Measurements from ENCODE around the gene PARD3B.

PARD3B gene

GRCh38 chr2:204770735-204771134, 225.5 kb downstream of the PARD3B start:
- no peak overlapping the region for H3K4me3 ChIP-seq (replicated peaks; ENCODE audit: insufficient read depth, low read length)
- H3K27me3 ChIP-seq (ENCODE audit: insufficient read depth, poor library complexity, severe bottlenecking): no peaks in the 10 kb centered on the region
- H3K27ac ChIP-seq (replicated peaks): no peak overlapping the region
- TF ChIP-seq GABPA (IDR thresholded peaks at IDR 0.05; ENCODE audit: low read depth) (no peak), SPI1 (IDR thresholded peaks at IDR 0.05; ENCODE audit: borderline replicate concordance, low read depth) (no peak), REST (IDR thresholded peaks at IDR 0.05; ENCODE audit: insufficient replicate concordance, low read depth) (no peak), CTCF (IDR thresholded peaks at IDR 0.05; ENCODE audit: insufficient read depth, low read length) (no peak)
- no peak for DNase-seq (ENCODE audit: low read depth in 1 of 2, low spot score in 1 of 2)

- DNase-seq (ENCODE audit: low read depth in 1 of 2, low spot score in 1 of 2): no peak
- H3K4me3 ChIP-seq (replicated peaks; ENCODE audit: insufficient read depth, low read length): no peak overlapping the region
- no peak for TF ChIP-seq REST (IDR thresholded peaks at IDR 0.05; ENCODE audit: insufficient replicate concordance, low read depth)
- TF ChIP-seq CTCF (IDR thresholded peaks at IDR 0.05; ENCODE audit: insufficient read depth, low read length): no peak
- TF ChIP-seq POLR2AphosphoS5 (IDR thresholded peaks at IDR 0.05; ENCODE audit: low read depth): no peak
- no peak for TF ChIP-seq SPI1 (IDR thresholded peaks at IDR 0.05; ENCODE audit: borderline replicate concordance, low read depth)
- TF ChIP-seq GABPA (IDR thresholded peaks at IDR 0.05; ENCODE audit: low read depth): no peak
- no peaks in the 10 kb centered on the region for H3K27me3 ChIP-seq (ENCODE audit: insufficient read depth, poor library complexity, severe bottlenecking)
- H3K27ac ChIP-seq (replicated peaks): no peak overlapping the region
Observed at GRCh38 chr2:204771721-204772120, 226.4 kb downstream of the PARD3B start.

GRCh38 chr2:204772546-204772945, 227.3 kb downstream of the PARD3B start:
- DNase-seq (ENCODE audit: low read depth in 1 of 2, low spot score in 1 of 2): no peak
- Histone ChIP-seq H3K4me3 (replicated peaks; ENCODE audit: insufficient read depth, low read length) (no peak overlapping the region), H3K27me3 (ENCODE audit: insufficient read depth, poor library complexity, severe bottlenecking) (no peaks in the 10 kb centered on the region), H3K27ac (replicated peaks) (no peak overlapping the region)
- TF ChIP-seq GABPA (IDR thresholded peaks at IDR 0.05; ENCODE audit: low read depth): no peak
- TF ChIP-seq SPI1 (IDR thresholded peaks at IDR 0.05; ENCODE audit: borderline replicate concordance, low read depth): no peak
- no peak for TF ChIP-seq REST (IDR thresholded peaks at IDR 0.05; ENCODE audit: insufficient replicate concordance, low read depth)
- TF ChIP-seq CTCF (IDR thresholded peaks at IDR 0.05; ENCODE audit: insufficient read depth, low read length): no peak
- TF ChIP-seq POLR2AphosphoS5 (IDR thresholded peaks at IDR 0.05; ENCODE audit: low read depth): no peak
